HCT116 (cell line): Measurements from ENCODE around the gene ADPRS. TPM values are rescaled to one million over a fixed set of nuclear protein-coding genes. Genes with fewer than 3 reads are reported as not detected.

ENCODE experiments used
- ATAC-seq: fragments of 200-7000 bp; cut with Tn5 transposase; 2 replicates; pipeline ENCODE4 v1.9.1; 2020; ENCODE audit warnings: mild to moderate bottlenecking, moderate library complexity
- BruUV-seq: library from RNA; stranded (reverse); fragments of 400-500 nt; replicated peaks from 2 replicates; lab custom pipeline; 2021; lab: Mats Ljungman, UMichigan
- CTCF ChIA-PET: fragments of 300-600 bp; sonication (Branson Sonifier 250); formaldehyde crosslinking; loops from one replicate; lab custom pipeline; 2021; ENCODE audit warnings: antibody characterized with exemption; lab: Charles Lee
- POLR2A ChIA-PET: fragments of 300-600, 350-600 bp; sonication (Branson Sonifier 250); formaldehyde crosslinking; loops from one replicate; lab custom pipeline; 2021; ENCODE audit warnings: antibody characterized with exemption; lab: Charles Lee
- RAD21 ChIA-PET, 2 experiments: fragments of 300-600 bp; sonication (Branson Sonifier 250); formaldehyde crosslinking; loops; one replicate each; lab custom pipeline; 2023; ENCODE audit warnings: low total read pairs in 2 of 2; ENCODE audit not compliant: uncharacterized antibody in 2 of 2, unreplicated experiment in 2 of 2, low non-redundant PET in 1 of 2; lab: Charles Lee
- DNase-seq: peaks from one replicate; pipeline ENCODE4 v3.0.0-alpha.2; 2010; ENCODE audit warnings: low read depth, low spot score
- H2AFZ ChIP-seq: fragments of 200-600 bp; shearing (Covaris generic), sonication (generic); 2 replicates; pipeline ENCODE4 v1.6.1; 2017; ENCODE audit warnings: low read depth, mixed run types, mixed read lengths, antibody characterized with exemption, low read length; ENCODE audit not compliant: poor library complexity, severe bottlenecking
- H3K27ac ChIP-seq: 2 replicates; pipeline ENCODE4 v1.5.1; 2012; ENCODE audit warnings: low read depth, low read length
- H3K27me3 ChIP-seq: fragments of 200-600 bp; sonication (generic); 2 replicates; pipeline ENCODE4 v1.6.1; 2016; ENCODE audit warnings: mixed run types, low read length, mixed read lengths; ENCODE audit not compliant: insufficient read depth
- H3K36me3 ChIP-seq, 2 experiments: fragments of 200-500 bp in 1 of 2; fragments of 200-600 bp in 1 of 2; sonication (Bioruptor generic) in 1 of 2; sonication (generic) in 1 of 2; 2 replicates each; pipeline versions ENCODE4 v1.5.1 to v1.6.1; 2014 to 2016; ENCODE audit warnings: low read length in 2 of 2, inconsistent platforms in 1 of 2, mixed read lengths in 1 of 2, mixed run types in 1 of 2; ENCODE audit not compliant: insufficient read depth in 2 of 2, control insufficient read depth in 1 of 2
- H3K4me1 ChIP-seq, 2 experiments: fragments of 200-600 bp in 1 of 2; sonication (generic) in 1 of 2; 2 replicates each; pipeline versions ENCODE4 v1.5.1 to v1.6.1; 2012 to 2017; ENCODE audit warnings: low read length in 2 of 2, inconsistent platforms in 1 of 2, mild to moderate bottlenecking in 1 of 2, mixed read lengths in 1 of 2, mixed run types in 1 of 2, moderate library complexity in 1 of 2; ENCODE audit not compliant: insufficient read depth in 2 of 2, control insufficient read depth in 1 of 2
- H3K4me2 ChIP-seq: fragments of 200-600 bp; sonication (generic); 2 replicates; pipeline ENCODE4 v1.6.1; 2017; ENCODE audit warnings: mixed run types, low read length, mixed read lengths
- H3K4me3 ChIP-seq, 2 experiments: fragments of 200-600 bp in 1 of 2; sonication (generic) in 1 of 2; replicated peaks in 1 of 2; 2 replicates each; pipeline ENCODE4 v1.5.1; 2011 to 2016; ENCODE audit warnings: low read length in 2 of 2, control low read depth in 1 of 2, low read depth in 1 of 2, mild to moderate bottlenecking in 1 of 2, mixed read lengths in 1 of 2, mixed run types in 1 of 2
- H3K79me2 ChIP-seq: fragments of 200-600 bp; sonication (generic); 2 replicates; pipeline ENCODE4 v1.6.1; 2017; ENCODE audit warnings: mild to moderate bottlenecking, mixed run types, low read length, moderate library complexity, mixed read lengths; ENCODE audit not compliant: insufficient read depth
- H3K9ac ChIP-seq: fragments of 200-600 bp; sonication (generic); 2 replicates; pipeline ENCODE4 v1.6.1; 2016; ENCODE audit warnings: low read length, mixed read lengths
- H3K9me2 ChIP-seq: fragments of 200-600 bp; sonication (generic), shearing (Covaris generic); 2 replicates; pipeline ENCODE4 v1.6.1; 2017; ENCODE audit warnings: mixed run types, mild to moderate bottlenecking, moderate library complexity; ENCODE audit not compliant: insufficient read depth
- H3K9me3 ChIP-seq, 2 experiments: fragments of 200-500 bp in 1 of 2; fragments of 200-600 bp in 1 of 2; sonication (Bioruptor generic) in 1 of 2; sonication (generic) in 1 of 2; 2 replicates each; pipeline ENCODE4 v1.6.1; 2014 to 2017; ENCODE audit warnings: low read length in 2 of 2, mixed read lengths in 2 of 2, inconsistent platforms in 1 of 2, low read depth in 1 of 2, mild to moderate bottlenecking in 1 of 2, mixed run types in 1 of 2, moderate library complexity in 1 of 2; ENCODE audit not compliant: control insufficient read depth in 1 of 2, insufficient read depth in 1 of 2
- H4K20me1 ChIP-seq: fragments of 200-600 bp; sonication (generic), shearing (Covaris generic); 2 replicates; pipeline ENCODE4 v1.6.1; 2017; ENCODE audit warnings: mixed run types, mild to moderate bottlenecking, moderate library complexity; ENCODE audit not compliant: insufficient read depth
- CBX3 ChIP-seq: IDR thresholded peaks from 2 replicates; pipeline ENCODE4 v1.6.1; 2012; ENCODE audit warnings: low read depth
- CEBPB ChIP-seq: IDR thresholded peaks from 2 replicates; pipeline ENCODE4 v1.6.1; 2012; ENCODE audit warnings: low read depth
- CTCF ChIP-seq, 3 experiments: fragments of 200-600 bp in 1 of 3; sonication (generic) in 1 of 3; IDR thresholded peaks in 2 of 3; conservative IDR thresholded peaks in 1 of 3; 2 replicates each; pipeline ENCODE4 v1.5.1; 2012 to 2017; ENCODE audit warnings: low read depth in 2 of 3, low read length in 2 of 3, antibody characterized with exemption in 1 of 3, borderline replicate concordance in 1 of 3, control low read depth in 1 of 3, mild to moderate bottlenecking in 1 of 3, mixed read lengths in 1 of 3, mixed run types in 1 of 3, moderate library complexity in 1 of 3; ENCODE audit not compliant: insufficient read depth in 1 of 3
- EGR1 ChIP-seq: IDR thresholded peaks from 2 replicates; pipeline ENCODE4 v1.6.1; 2012; ENCODE audit warnings: low read depth
- EZH2 ChIP-seq: fragments of 200-600 bp; sonication (generic); IDR thresholded peaks from 2 replicates; pipeline ENCODE4 v1.6.1; 2017; ENCODE audit warnings: antibody characterized with exemption, mixed run types
- FOSL1 ChIP-seq: IDR thresholded peaks from 2 replicates; pipeline ENCODE4 v1.6.1; 2012; ENCODE audit warnings: low read depth
- JUND ChIP-seq: IDR thresholded peaks from 2 replicates; pipeline ENCODE4 v1.6.1; 2012
- MAX ChIP-seq: IDR thresholded peaks from 2 replicates; pipeline ENCODE4 v1.6.1; 2012
- POLR2A ChIP-seq: IDR thresholded peaks from 2 replicates; pipeline ENCODE4 v1.7.0; 2011; ENCODE audit warnings: borderline replicate concordance; ENCODE audit not compliant: insufficient read depth, insufficient read length; ENCODE audit errors: extremely low read depth
- POLR2AphosphoS5 ChIP-seq: IDR thresholded peaks from 2 replicates; pipeline ENCODE4 v1.6.1; 2011; ENCODE audit warnings: mild to moderate bottlenecking, low read depth, low read length, moderate library complexity
- RAD21 ChIP-seq: IDR thresholded peaks from 2 replicates; pipeline ENCODE4 v1.6.1; 2012; ENCODE audit warnings: low read depth, mild to moderate bottlenecking
- REST ChIP-seq: IDR thresholded peaks from 2 replicates; pipeline ENCODE4 v1.6.1; 2012; ENCODE audit warnings: low read depth
- SIN3A ChIP-seq: IDR thresholded peaks from 2 replicates; pipeline ENCODE4 v1.6.1; 2012; ENCODE audit warnings: low read depth
- SP1 ChIP-seq: IDR thresholded peaks from 2 replicates; pipeline ENCODE4 v1.6.1; 2012; ENCODE audit warnings: low read depth
- SRF ChIP-seq: IDR thresholded peaks from 2 replicates; pipeline ENCODE4 v1.6.1; 2012; ENCODE audit warnings: low read depth
- TCF7L2 ChIP-seq: IDR thresholded peaks from 2 replicates; pipeline ENCODE4 v1.7.0; 2011; ENCODE audit warnings: borderline replicate concordance, inconsistent platforms; ENCODE audit not compliant: insufficient read depth, insufficient read length; ENCODE audit errors: extremely low read depth
- YY1 ChIP-seq: IDR thresholded peaks from 2 replicates; pipeline ENCODE4 v1.6.1; 2011; ENCODE audit warnings: low read length, low read depth, moderate library complexity, mild to moderate bottlenecking; ENCODE audit not compliant: insufficient replicate concordance; ENCODE audit errors: extremely low read depth
- ZNF274 ChIP-seq: fragments of 200-500 bp; sonication (Bioruptor generic); IDR thresholded peaks from 2 replicates; pipeline ENCODE4 v1.6.1; 2014; ENCODE audit warnings: mild to moderate bottlenecking, low read depth, low read length, inconsistent platforms
- intact Hi-C: fragments of 100-400 bp; cut with micrococcal nuclease; formaldehyde crosslinking; loops from 2 replicates; pipeline ENCODE4 v1.10.0; 2022
- total RNA-seq: library from RNA; stranded (reverse); gene quantifications from one replicate; pipeline ENCODE4 v1.2.1, GENCODE V29; 2021; ENCODE audit not compliant: unreplicated experiment

ADPRS gene
- total RNA-seq, 1 experiment from 2014 or later = 28.2 TPM

GRCh38 chr1:36142121-36142520, 53.4 kb downstream of the ADPRS start:
- H3K9ac ChIP-seq = no peak overlapping the region
- TF ChIP-seq CBX3 = no peak
- TF ChIP-seq SRF = 0 out of 2 replicates have a peak, but pooled peaks have one; percentile 35
- no peak overlapping the region for H3K4me2 ChIP-seq
- no peak overlapping the region for H3K27ac ChIP-seq
- ChIA-PET CTCF (interaction anchor here (0.6 to 0.7 kb wide), 2 partner anchors 49 to 158 kb away, joined by 3 read pairs; no protein-coding TSS in a partner anchor), POLR2A (no interaction called here), RAD21 (no interaction called here)
- no peak overlapping the region for H2AFZ ChIP-seq
- peaks cover 0 to 13% of the 10 kb centered on the region in 2 experiments; a peak in 3 of 4 replicates for H3K4me1 ChIP-seq
- peaks cover 67% of the 10 kb centered on the region for H3K79me2 ChIP-seq
- H3K36me3 ChIP-seq = peaks cover 2 to 20% of the 10 kb centered on the region in 2 experiments; a peak in 1 of 4 replicates
- no peaks in the 10 kb centered on the region for H3K9me3 ChIP-seq
- no peaks in the 10 kb centered on the region for H4K20me1 ChIP-seq
- H3K27me3 ChIP-seq = no peaks in the 10 kb centered on the region
- DNase-seq = no peak
- H3K4me3 ChIP-seq = no peak overlapping the region
- no peaks in the 10 kb centered on the region for H3K9me2 ChIP-seq
- intact Hi-C loops = no loop called here
- BruUV-seq = no TSS peak
- ATAC-seq = no peak

- ATAC-seq = no peak
- H3K9me2 ChIP-seq = no peaks in the 10 kb centered on the region
- no peak for DNase-seq
- peaks cover under 1 to 9% of the 10 kb centered on the region in 2 experiments; a peak in 1 of 4 replicates for H3K36me3 ChIP-seq
- no peak overlapping the region for H2AFZ ChIP-seq
- peaks cover 0 to 19% of the 10 kb centered on the region in 2 experiments for H3K4me1 ChIP-seq
- peaks cover 80% of the 10 kb centered on the region for H3K79me2 ChIP-seq
- no peak overlapping the region for H3K27ac ChIP-seq
- no peaks in the 10 kb centered on the region for H3K27me3 ChIP-seq
- H3K4me3 ChIP-seq = no peak overlapping the region
- ChIA-PET RAD21 (no interaction called here), CTCF (no interaction called here), POLR2A (no interaction called here)
- H4K20me1 ChIP-seq = no peaks in the 10 kb centered on the region
- H3K9ac ChIP-seq = no peak overlapping the region
- BruUV-seq = no TSS peak
- no peak overlapping the region for H3K4me2 ChIP-seq
- H3K9me3 ChIP-seq = no peaks in the 10 kb centered on the region
- intact Hi-C loops = no loop called here
- TF ChIP-seq POLR2A = no peak
- no peak for TF ChIP-seq JUND
- no peak for TF ChIP-seq YY1
- TF ChIP-seq CTCF (IDR thresholded peaks at IDR 0.05 in 2 of 3, conservative IDR thresholded peaks at IDR 0.05 in 1 of 3; ENCODE audit: borderline replicate concordance in 1 of 3, insufficient read depth in 1 of 3, low read depth in 2 of 3, low read length in 2 of 3) = no peak
- TF ChIP-seq TCF7L2 = no peak
- TF ChIP-seq EGR1 = no peak
- no peak for TF ChIP-seq SIN3A
- TF ChIP-seq POLR2AphosphoS5 = no peak
- TF ChIP-seq MAX = no peak
- no peak for TF ChIP-seq RAD21
- no peak for TF ChIP-seq REST
- TF ChIP-seq SP1 = no peak
- TF ChIP-seq ZNF274 = no peak
- no peak for TF ChIP-seq FOSL1
- TF ChIP-seq CEBPB = no peak
- no peak for TF ChIP-seq EZH2
Measured at GRCh38 chr1:36143424-36143823, 54.7 kb downstream of the ADPRS start.
